BE2C (cell line): Measurements from ENCODE around the gene NRG2.
A peak's percentile ranks its signal among the peaks of the same experiment; 100 is the strongest.

Experiments used
- DNase-seq: peaks from one replicate; pipeline ENCODE4 v3.0.0-alpha.2; 2020
- H3K27me3 ChIP-seq: fragments of 250-450 bp; sonication (Bioruptor Pico); 2 replicates; pipeline ENCODE4 v1.5.1; 2020; ENCODE audit warnings: mild to moderate bottlenecking
- H3K36me3 ChIP-seq: fragments of 250-450 bp; sonication (Bioruptor Pico); 2 replicates; pipeline ENCODE4 v1.5.1; 2020; ENCODE audit warnings: mild to moderate bottlenecking
- H3K4me1 ChIP-seq: fragments of 250-450 bp; sonication (Bioruptor Pico); 2 replicates; pipeline ENCODE4 v1.5.1; 2020
- H3K4me3 ChIP-seq: 2 replicates; pipeline ENCODE4 v1.5.1; 2011; ENCODE audit warnings: low read depth, low read length
- H3K9me3 ChIP-seq: fragments of 250-450 bp; sonication (Bioruptor Pico); 2 replicates; pipeline ENCODE4 v1.5.1; 2020
- TF ChIP-seq, protein P1 (sequence below): IDR thresholded peaks from 2 replicates; pipeline ENCODE4 v1.5.1; 2012; ENCODE audit warnings: mild to moderate bottlenecking, low read depth, low read length

The NRG2 gene

DNA sequence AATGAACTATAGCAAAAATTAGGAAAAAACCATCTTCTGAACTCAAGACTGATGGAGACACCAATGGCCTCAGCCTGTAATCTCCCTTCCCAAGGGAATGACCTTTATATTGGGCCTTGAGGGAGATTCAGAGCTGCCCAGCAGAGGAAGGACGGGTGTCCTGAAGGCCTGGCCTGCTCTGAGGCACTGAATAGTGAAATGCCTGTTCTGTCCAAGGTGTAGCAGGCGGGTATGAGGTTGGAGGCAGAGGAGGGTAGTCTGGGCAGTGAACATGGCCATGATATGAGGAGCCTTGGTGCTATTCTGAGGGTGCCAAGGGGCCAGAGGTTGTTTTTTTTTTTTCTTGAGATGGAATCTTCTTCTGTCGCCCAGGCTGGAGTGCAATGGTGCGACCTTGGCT, 222.5 kb downstream of the NRG2 start:
- no peaks in the 10 kb centered on the region for H3K9me3 ChIP-seq

DNA sequence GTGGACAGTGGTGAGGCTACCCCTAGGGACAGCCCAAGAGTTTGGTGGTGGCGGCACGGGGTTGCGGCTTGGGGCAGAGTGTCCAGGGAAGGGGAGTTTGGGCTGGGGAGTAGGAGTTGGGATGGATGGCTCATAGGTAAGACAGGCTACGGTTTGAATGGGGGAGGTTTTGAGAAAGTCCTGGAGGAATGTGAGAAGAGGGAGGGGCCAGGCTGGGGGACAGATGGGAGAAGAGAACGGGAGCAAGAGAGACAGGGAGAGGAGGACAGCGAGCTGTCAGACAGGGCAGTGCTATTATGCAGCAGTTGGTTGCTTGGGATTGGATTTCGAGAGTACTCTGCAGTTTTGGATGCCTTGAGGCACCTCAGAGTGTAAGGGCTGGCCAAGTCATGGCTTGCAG, 223.0 kb downstream of the NRG2 start:
- no peaks in the 10 kb centered on the region for H3K36me3 ChIP-seq
- no peaks in the 10 kb centered on the region for H3K9me3 ChIP-seq
- TF ChIP-seq, protein P1, sequence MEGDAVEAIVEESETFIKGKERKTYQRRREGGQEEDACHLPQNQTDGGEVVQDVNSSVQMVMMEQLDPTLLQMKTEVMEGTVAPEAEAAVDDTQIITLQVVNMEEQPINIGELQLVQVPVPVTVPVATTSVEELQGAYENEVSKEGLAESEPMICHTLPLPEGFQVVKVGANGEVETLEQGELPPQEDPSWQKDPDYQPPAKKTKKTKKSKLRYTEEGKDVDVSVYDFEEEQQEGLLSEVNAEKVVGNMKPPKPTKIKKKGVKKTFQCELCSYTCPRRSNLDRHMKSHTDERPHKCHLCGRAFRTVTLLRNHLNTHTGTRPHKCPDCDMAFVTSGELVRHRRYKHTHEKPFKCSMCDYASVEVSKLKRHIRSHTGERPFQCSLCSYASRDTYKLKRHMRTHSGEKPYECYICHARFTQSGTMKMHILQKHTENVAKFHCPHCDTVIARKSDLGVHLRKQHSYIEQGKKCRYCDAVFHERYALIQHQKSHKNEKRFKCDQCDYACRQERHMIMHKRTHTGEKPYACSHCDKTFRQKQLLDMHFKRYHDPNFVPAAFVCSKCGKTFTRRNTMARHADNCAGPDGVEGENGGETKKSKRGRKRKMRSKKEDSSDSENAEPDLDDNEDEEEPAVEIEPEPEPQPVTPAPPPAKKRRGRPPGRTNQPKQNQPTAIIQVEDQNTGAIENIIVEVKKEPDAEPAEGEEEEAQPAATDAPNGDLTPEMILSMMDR: no peak
- no peak for DNase-seq
- H3K27me3 ChIP-seq: no peaks in the 10 kb centered on the region
- no peaks in the 10 kb centered on the region for H3K4me1 ChIP-seq
- H3K4me3 ChIP-seq: no peak overlapping the region

More for the DNA sequence above, 222.5 kb downstream of the NRG2 start:
- H3K27me3 ChIP-seq: no peaks in the 10 kb centered on the region
- H3K4me3 ChIP-seq: no peak overlapping the region
- no peaks in the 10 kb centered on the region for H3K4me1 ChIP-seq
- TF ChIP-seq, protein P1: no peak
- DNase-seq: no peak
- H3K36me3 ChIP-seq: no peaks in the 10 kb centered on the region

DNA sequence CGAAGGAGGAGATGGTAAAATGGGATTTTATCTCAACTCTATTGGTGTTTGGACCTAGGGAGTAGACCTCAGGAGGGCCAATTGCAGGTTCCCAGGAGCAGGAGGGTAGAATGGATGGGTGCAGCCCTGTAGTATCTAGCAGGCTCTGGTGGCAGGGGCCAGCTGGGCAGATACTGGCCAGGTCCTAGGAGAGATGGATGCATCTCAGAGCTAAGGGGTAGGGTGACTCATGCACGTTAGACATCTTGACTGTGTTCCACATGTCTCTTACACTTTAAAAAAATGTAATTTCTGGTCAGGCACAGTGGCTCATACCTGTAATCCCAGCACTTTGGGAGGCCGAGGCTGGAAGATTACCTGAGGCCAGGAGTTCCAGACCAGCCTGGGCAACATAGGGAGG, 225.1 kb downstream of the NRG2 start:
- Histone ChIP-seq H3K4me1 (no peaks in the 10 kb centered on the region), H3K36me3 (no peaks in the 10 kb centered on the region), H3K4me3 (no peak overlapping the region), H3K27me3 (no peaks in the 10 kb centered on the region), H3K9me3 (no peaks in the 10 kb centered on the region)
- DNase-seq: no peak
- TF ChIP-seq, protein P1: no peak

- no peaks in the 10 kb centered on the region for H3K4me1 ChIP-seq
- TF ChIP-seq, protein P1: no peak
- no peaks in the 10 kb centered on the region for H3K9me3 ChIP-seq
- H3K36me3 ChIP-seq: no peaks in the 10 kb centered on the region
- H3K27me3 ChIP-seq: no peaks in the 10 kb centered on the region
- peak; percentile 5 for DNase-seq
- H3K4me3 ChIP-seq: no peak overlapping the region
Observed at GRCh38 chr5:139817362-139817761, 225.7 kb downstream of the NRG2 start.

GRCh38 chr5:139816566-139816965, 226.5 kb downstream of the NRG2 start:
- no peaks in the 10 kb centered on the region for H3K27me3 ChIP-seq
- DNase-seq: no peak
- H3K4me3 ChIP-seq: no peak overlapping the region
- H3K9me3 ChIP-seq: no peaks in the 10 kb centered on the region
- TF ChIP-seq, protein P1: no peak
- H3K4me1 ChIP-seq: no peaks in the 10 kb centered on the region
- H3K36me3 ChIP-seq: no peaks in the 10 kb centered on the region

DNA sequence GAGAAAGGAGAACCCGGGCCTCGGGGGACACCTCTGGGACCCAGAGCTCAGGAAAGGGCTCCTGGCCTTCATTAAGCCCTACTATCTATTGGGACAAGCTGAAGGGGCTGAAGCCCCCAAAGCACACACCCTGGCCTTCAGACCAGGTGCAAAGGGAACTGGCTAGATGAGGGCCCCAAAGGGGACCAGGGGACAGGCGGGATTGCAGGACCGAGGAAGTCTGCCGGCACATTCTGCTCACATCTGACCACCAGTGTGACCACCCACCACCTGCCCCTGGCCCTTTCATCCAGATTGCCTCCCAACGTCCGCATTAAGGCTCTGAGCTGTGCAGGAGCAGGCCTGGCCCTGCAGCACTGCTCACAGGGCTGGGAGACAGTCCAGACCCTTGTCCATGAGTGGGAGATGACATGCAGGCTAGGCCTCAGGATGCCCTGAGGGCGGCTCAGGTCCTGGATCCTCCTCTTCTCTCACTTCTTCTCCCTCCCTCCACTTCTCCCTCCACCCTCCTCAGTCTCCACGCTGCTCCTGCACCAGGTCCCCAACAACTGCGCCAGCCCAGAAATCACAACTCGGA, 228.3 kb downstream of the NRG2 start:
- H3K4me1 ChIP-seq: no peaks in the 10 kb centered on the region
- DNase-seq: peak; percentile 53
- no peaks in the 10 kb centered on the region for H3K27me3 ChIP-seq
- H3K9me3 ChIP-seq: no peaks in the 10 kb centered on the region
- no peak overlapping the region for H3K4me3 ChIP-seq
- H3K36me3 ChIP-seq: no peaks in the 10 kb centered on the region
- TF ChIP-seq, protein P1: no peak
